Osteocyte (in vitro differentiated cells): Measurements from ENCODE around the gene GOLGA8F. TPM values are rescaled to one million over a fixed set of nuclear protein-coding genes. Genes with fewer than 3 reads are reported as not detected.
"Not testable (repeated sequence)": the region's sequence is repeated elsewhere in the genome, so short reads cannot be mapped to it uniquely, and the experiment has no call there.

ENCODE experiments used
- DNase-seq: peaks from one replicate; pipeline ENCODE4 v3.0.0; 2021; ENCODE audit warnings: mixed read lengths; ENCODE audit not compliant: unreplicated experiment; ENCODE audit errors: extremely low spot score
- H3K27ac Mint-ChIP-seq: one replicate; pipeline ENCODE4 v1.8.0; 2021; ENCODE audit warnings: mild to moderate bottlenecking, mixed read lengths; ENCODE audit not compliant: unreplicated experiment
- H3K27me3 Mint-ChIP-seq: one replicate; pipeline ENCODE4 v1.8.0; 2021; ENCODE audit warnings: mixed read lengths; ENCODE audit not compliant: unreplicated experiment
- H3K36me3 Mint-ChIP-seq: one replicate; pipeline ENCODE4 v1.8.0; 2021; ENCODE audit warnings: mixed read lengths; ENCODE audit not compliant: unreplicated experiment
- H3K4me1 Mint-ChIP-seq: one replicate; pipeline ENCODE4 v1.8.0; 2021; ENCODE audit warnings: mixed read lengths; ENCODE audit not compliant: unreplicated experiment
- H3K4me3 Mint-ChIP-seq: one replicate; pipeline ENCODE4 v1.8.0; 2021; ENCODE audit warnings: mild to moderate bottlenecking, moderate library complexity, mixed read lengths; ENCODE audit not compliant: unreplicated experiment
- H3K9me3 Mint-ChIP-seq: one replicate; pipeline ENCODE4 v1.8.0; 2021; ENCODE audit warnings: mixed read lengths; ENCODE audit not compliant: unreplicated experiment
- long read RNA-seq: library from polyadenylated mRNA; unstranded; transcript quantifications from one replicate; pipeline ENCODE4 v2.0.0, GENCODE V29; 2021
- microRNA-seq: library from miRNA; unstranded; fragments of <30 nt; microRNA quantifications from one replicate; pipeline ENCODE4 v1.1.0, GENCODE V29; 2020; ENCODE audit not compliant: unreplicated experiment
- total RNA-seq: library from RNA; stranded (reverse); gene quantifications from 2 replicates; pipeline ENCODE4 v1.2.1, GENCODE V29; 2021

GOLGA8F gene, protein sequence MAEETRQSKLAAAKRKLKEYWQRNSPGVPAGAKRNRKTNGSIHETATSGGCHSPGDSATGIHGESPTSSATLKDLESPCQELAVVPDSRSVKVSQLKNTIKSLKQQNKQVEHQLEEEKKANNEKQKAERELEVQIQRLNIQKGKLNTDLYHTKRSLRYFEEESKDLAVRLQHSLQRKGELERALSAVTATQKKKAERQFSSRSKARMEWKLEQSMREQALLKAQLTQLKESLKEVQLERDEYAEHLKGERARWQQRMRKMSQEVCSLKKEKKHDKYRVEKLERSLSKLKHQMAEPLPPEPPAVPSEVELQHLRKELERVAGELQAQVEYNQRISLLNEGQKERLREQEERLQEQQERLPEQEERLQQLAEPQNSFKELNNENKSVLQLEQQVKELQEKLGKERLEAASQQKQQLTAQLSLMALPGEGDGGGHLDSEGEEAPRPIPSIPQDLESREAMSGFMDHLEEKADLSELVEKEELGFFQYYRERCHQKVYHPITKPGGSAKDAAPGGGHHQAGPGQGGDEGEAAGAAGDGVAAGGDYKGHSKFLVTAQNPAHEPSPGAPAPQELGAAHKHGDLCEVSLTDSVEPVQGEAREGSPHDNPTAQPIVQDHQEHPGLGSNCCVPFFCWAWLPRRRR
- not detected in 2 replicates for total RNA-seq
- long read RNA-seq: 0 reads

DNA sequence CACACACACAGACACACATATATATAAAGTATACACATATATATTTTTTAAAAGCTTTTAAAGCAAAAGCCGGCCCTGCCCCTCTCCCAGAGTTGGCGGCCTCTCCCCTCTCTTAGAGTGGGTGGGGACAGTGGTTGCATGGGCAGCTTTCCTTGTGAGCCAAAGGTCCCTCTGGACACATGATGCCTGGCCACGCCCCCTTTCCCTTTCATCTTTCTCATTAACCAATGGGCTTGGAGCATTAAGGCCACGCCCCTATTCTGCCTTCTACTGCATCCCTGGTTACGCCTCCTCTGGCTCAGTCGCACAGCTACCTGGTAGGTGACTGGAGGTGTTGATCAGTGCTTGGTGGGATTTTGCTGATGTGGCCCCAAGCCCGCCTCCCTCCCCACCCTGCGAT, at the start of gene GOLGA8F:
TSS of gene GOLGA8F (plus strand) at position 301 of the 400 bp plus-strand sequence. CDS start at position 399, 98 bp downstream.
- not testable (repeated sequence) for H3K27me3 Mint-ChIP-seq, H3K4me1 Mint-ChIP-seq, H3K9me3 Mint-ChIP-seq, H3K36me3 Mint-ChIP-seq, DNase-seq, H3K27ac Mint-ChIP-seq, H3K4me3 Mint-ChIP-seq

GRCh38 chr15:28357984-28358383, 20.5 kb upstream of the GOLGA8F start, which contains the start of gene GOLGA6L24:
GOLGA6L24 (minus strand) TSS chr15:28358084; CDS start chr15:28358023, 61 bp downstream.
- not testable (repeated sequence) for H3K27me3 Mint-ChIP-seq, H3K4me3 Mint-ChIP-seq, H3K9me3 Mint-ChIP-seq, H3K4me1 Mint-ChIP-seq, DNase-seq, H3K36me3 Mint-ChIP-seq, H3K27ac Mint-ChIP-seq

DNA sequence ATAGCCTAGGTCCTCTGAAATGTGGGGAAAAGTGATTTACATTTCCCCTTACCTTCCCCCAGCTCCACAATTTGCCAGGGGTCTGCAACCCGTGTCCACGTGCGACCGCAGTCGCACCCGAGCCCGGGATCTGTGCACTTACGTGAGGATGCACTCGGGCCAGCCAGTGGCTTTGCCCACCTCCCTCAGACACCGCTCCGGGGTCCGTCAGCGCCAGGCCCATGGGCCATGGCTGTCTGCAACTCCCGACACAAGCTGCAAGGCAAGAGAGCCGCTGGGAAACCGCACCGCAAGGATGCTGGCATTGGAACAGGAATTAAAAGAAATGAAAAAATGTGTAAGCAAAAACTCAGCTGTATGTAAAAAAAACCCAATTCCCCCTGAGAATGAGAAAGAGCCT, 13.0 kb upstream of the GOLGA8F start:
- not testable (repeated sequence) for H3K36me3 Mint-ChIP-seq, H3K4me3 Mint-ChIP-seq, H3K27ac Mint-ChIP-seq, H3K4me1 Mint-ChIP-seq, H3K27me3 Mint-ChIP-seq, H3K9me3 Mint-ChIP-seq, DNase-seq

DNA sequence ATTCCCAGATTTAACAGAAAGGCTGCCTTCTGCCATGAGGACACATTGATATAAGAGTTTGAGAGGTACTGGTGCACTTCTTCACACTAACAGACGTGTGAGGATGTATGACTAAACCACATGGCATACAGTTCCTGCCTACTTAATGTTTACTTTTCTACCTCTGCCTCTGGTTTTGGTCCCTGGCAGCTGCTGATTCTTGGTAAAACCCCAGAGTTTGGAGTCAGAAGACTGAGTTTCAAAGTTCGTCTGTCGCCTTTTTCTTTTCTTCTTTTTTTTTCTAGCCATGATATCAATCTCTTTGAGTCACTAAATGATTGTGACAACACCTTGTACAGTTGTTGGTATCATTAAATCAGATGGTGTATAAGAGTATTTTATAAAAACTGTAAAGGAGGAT, 1.6 kb downstream of the GOLGA8F start:
- not testable (repeated sequence) for H3K4me3 Mint-ChIP-seq, DNase-seq, H3K27ac Mint-ChIP-seq, H3K36me3 Mint-ChIP-seq, H3K4me1 Mint-ChIP-seq, H3K27me3 Mint-ChIP-seq, H3K9me3 Mint-ChIP-seq

GRCh38 chr15:28396022-28396421, 17.6 kb downstream of the GOLGA8F start:
- not testable (repeated sequence) for H3K27me3 Mint-ChIP-seq, H3K9me3 Mint-ChIP-seq, H3K4me1 Mint-ChIP-seq, DNase-seq, H3K36me3 Mint-ChIP-seq, H3K27ac Mint-ChIP-seq, H3K4me3 Mint-ChIP-seq

DNA sequence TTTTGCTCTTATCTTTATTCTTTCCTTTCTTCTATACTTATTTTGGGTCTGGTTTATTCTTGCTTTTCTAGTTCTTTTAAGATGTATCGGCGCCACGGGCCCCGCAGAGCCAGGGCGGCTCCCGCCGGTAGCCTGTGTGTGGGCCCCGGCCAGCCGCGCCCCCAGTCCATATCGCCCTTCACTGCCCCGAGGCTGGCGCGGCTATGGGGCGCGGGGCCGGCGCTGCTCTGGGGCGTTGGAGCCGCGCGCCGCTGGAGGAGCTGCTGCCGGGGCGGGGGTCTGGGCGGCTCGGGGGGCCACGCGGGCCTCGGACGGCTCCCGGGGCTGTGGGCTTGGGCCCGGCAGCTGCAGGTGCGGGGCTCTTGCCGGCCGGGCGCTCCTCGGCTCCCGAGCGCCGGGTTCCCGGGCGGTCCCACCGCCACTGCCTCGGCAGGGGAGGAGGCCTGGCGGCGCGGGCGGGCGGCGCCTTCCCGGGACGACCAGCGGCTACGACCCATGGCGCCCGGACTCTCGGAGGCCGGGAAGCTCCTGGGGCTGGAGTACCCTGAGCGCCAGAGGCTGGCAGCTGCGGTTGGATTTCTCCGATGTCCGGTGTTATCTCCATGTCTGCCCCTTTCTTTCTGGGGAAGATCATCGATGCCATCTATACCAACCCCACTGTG, 24.4 kb downstream of the GOLGA8F start:
- H3K4me3 Mint-ChIP-seq, H3K9me3 Mint-ChIP-seq, H3K36me3 Mint-ChIP-seq, H3K27ac Mint-ChIP-seq, H3K27me3 Mint-ChIP-seq, DNase-seq, H3K4me1 Mint-ChIP-seq: not testable (repeated sequence)

DNA sequence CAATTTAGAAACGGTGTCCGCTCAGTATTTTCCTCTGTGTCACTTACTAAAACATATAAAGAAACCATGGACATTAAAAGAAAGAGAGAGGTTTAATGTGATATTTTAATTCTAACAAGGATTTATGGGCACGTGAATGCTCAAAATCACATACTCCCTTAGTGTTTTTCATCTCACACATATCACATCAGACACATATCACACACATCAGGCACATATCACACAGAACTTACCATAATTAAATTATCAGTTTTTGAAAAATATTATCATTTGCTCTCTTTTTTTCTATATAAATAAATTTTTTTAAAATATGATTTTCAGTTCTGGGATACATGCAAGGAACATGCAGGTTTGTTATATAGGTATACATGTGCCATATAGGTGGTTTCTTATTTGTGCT, 42.0 kb downstream of the GOLGA8F start:
- H3K36me3 Mint-ChIP-seq, H3K27ac Mint-ChIP-seq, H3K4me3 Mint-ChIP-seq, H3K4me1 Mint-ChIP-seq, DNase-seq, H3K27me3 Mint-ChIP-seq, H3K9me3 Mint-ChIP-seq: not testable (repeated sequence)

DNA sequence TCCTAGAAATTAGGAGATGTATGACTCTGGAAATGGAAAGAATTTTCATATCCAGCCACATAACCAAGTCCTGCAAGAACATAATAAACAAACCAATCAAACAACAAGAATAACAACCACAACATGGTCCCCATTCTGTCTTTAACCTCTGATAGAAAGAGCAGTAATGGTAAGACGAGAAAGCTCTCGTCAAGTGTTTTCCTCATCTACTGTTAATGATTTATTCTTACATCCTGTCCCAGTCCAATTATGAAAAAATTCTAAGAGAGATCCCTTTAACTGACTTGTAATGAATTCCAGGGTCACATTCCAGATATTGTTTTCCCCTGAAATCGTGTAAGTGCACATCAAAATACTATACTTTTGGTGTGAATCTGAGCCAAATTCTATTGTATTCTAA, 57.1 kb downstream of the GOLGA8F start:
- H3K4me1 Mint-ChIP-seq, H3K27me3 Mint-ChIP-seq, H3K36me3 Mint-ChIP-seq, H3K9me3 Mint-ChIP-seq, H3K27ac Mint-ChIP-seq, DNase-seq, H3K4me3 Mint-ChIP-seq: not testable (repeated sequence)

Small RNAs within 50 kb of the gene (microRNA-seq; reads per million reads assigned to microRNA genes)
- gene MIR4509-2: not detected

Other genes starting within 250 kb of the GOLGA8F start
- gene HERC2, start 56.5 kb upstream of the GOLGA8F start, total RNA-seq: 89.2 and 94.1 TPM in 2 replicates
- gene GOLGA6L24, start 20.6 kb upstream of the GOLGA8F start, total RNA-seq: not detected in 2 replicates
- not detected in 2 replicates for gene GOLGA8G, start 154.3 kb downstream of the GOLGA8F start, total RNA-seq
- gene GOLGA6L25, start 174.9 kb downstream of the GOLGA8F start, total RNA-seq: not detected in 2 replicates